Measurements from ENCODE around the gene ATP4B. TPM values are rescaled to one million over a fixed set of nuclear protein-coding genes. Genes with fewer than 3 reads are reported as not detected.

Gene ATP4B
- total RNA-seq, 1 donor from 2014 or later: not detected

GRCh38 chr13:113659337-113659736, 1.3 kb upstream of the ATP4B start:
- intact Hi-C loops (cut with micrococcal nuclease): no loop called here

GRCh38 chr13:113658836-113659235, 838 bp upstream of the ATP4B start:
- Histone ChIP-seq H3K4me1 (no peaks in the 10 kb centered on the region), H3K27ac (replicated peaks) (no peak overlapping the region), H3K4me3 (no peak overlapping the region), H3K27me3 (ENCODE audit: low read depth) (peaks cover 16% of the 10 kb centered on the region), H3K9me3 (replicated peaks) (peaks cover 25% of the 10 kb centered on the region), H3K36me3 (no peaks in the 10 kb centered on the region)
- TF ChIP-seq CTCF (IDR thresholded peaks at IDR 0.05; ENCODE audit: borderline replicate concordance): no peak
- peak; percentile 0 for DNase-seq
- intact Hi-C loops (cut with micrococcal nuclease): no loop called here

More at GRCh38 chr13:113659337-113659736, 1.3 kb upstream of the ATP4B start:
- H3K27ac ChIP-seq (replicated peaks): no peak overlapping the region
- no peaks in the 10 kb centered on the region for H3K36me3 ChIP-seq
- TF ChIP-seq CTCF (IDR thresholded peaks at IDR 0.05; ENCODE audit: borderline replicate concordance): no peak
- no peak overlapping the region for H3K4me3 ChIP-seq
- H3K4me1 ChIP-seq: no peaks in the 10 kb centered on the region
- peaks cover 16% of the 10 kb centered on the region for H3K27me3 ChIP-seq (ENCODE audit: low read depth)
- no peak for DNase-seq
- H3K9me3 ChIP-seq (replicated peaks): peaks cover 25% of the 10 kb centered on the region

- H3K9me3 ChIP-seq (replicated peaks): peaks cover 19% of the 10 kb centered on the region
- TF ChIP-seq CTCF (IDR thresholded peaks at IDR 0.05; ENCODE audit: borderline replicate concordance): no peak
- H3K4me3 ChIP-seq: no peak overlapping the region
- no peak overlapping the region for H3K27ac ChIP-seq (replicated peaks)
- no peaks in the 10 kb centered on the region for H3K36me3 ChIP-seq
- peak; percentile 10 for DNase-seq
- H3K4me1 ChIP-seq: no peaks in the 10 kb centered on the region
- H3K27me3 ChIP-seq (ENCODE audit: low read depth): peaks cover 16% of the 10 kb centered on the region
- intact Hi-C loops (cut with micrococcal nuclease): no loop called here
Measured at GRCh38 chr13:113656831-113657671, 947 bp downstream of the ATP4B start.

GRCh38 chr13:113656003-113656588, 1.9 kb downstream of the ATP4B start:
- Histone ChIP-seq H3K4me3 (no peak overlapping the region), H3K36me3 (no peaks in the 10 kb centered on the region), H3K9me3 (replicated peaks) (peaks cover 10% of the 10 kb centered on the region), H3K27me3 (ENCODE audit: low read depth) (peaks cover 16% of the 10 kb centered on the region), H3K4me1 (no peaks in the 10 kb centered on the region), H3K27ac (replicated peaks) (no peak overlapping the region)
- no peak for TF ChIP-seq CTCF (IDR thresholded peaks at IDR 0.05; ENCODE audit: borderline replicate concordance)
- DNase-seq: peak; percentile 9
- intact Hi-C loops (cut with micrococcal nuclease): no loop called here

GRCh38 chr13:113655346-113656002, 2.5 kb downstream of the ATP4B start:
- H3K27ac ChIP-seq (replicated peaks): no peak overlapping the region
- peaks cover 16% of the 10 kb centered on the region for H3K27me3 ChIP-seq (ENCODE audit: low read depth)
- no peaks in the 10 kb centered on the region for H3K4me1 ChIP-seq
- intact Hi-C loops (cut with micrococcal nuclease): no loop called here
- peak; percentile 5 for DNase-seq
- H3K4me3 ChIP-seq: no peak overlapping the region
- TF ChIP-seq CTCF (IDR thresholded peaks at IDR 0.05; ENCODE audit: borderline replicate concordance): no peak
- no peaks in the 10 kb centered on the region for H3K36me3 ChIP-seq
- peaks cover 4% of the 10 kb centered on the region for H3K9me3 ChIP-seq (replicated peaks)

Data from left ventricle myocardium inferior (tissue), 1 donor.